Fibroblast of the aortic adventitia (primary cell): Measurements from ENCODE around the gene GAK. TPM values are rescaled to one million over a fixed set of nuclear protein-coding genes. Genes with fewer than 3 reads are reported as not detected.

Experiments
- DNase-seq: peaks from one replicate; pipeline ENCODE4 v3.0.0-alpha.2; 2010; ENCODE audit warnings: low read depth
- H3K4me3 ChIP-seq: 2 replicates; pipeline ENCODE4 v1.5.1; 2011; ENCODE audit warnings: low read depth, mild to moderate bottlenecking, control low read depth, low read length, moderate library complexity
- CTCF ChIP-seq: IDR thresholded peaks from 2 replicates; pipeline ENCODE4 v1.5.1; 2011; ENCODE audit warnings: mild to moderate bottlenecking, low read length, control low read depth, inconsistent platforms; ENCODE audit not compliant: insufficient read depth
- total RNA-seq: library from RNA; depleted of rRNA; stranded (reverse); fragments of >200 nt; gene quantifications from 2 replicates; pipeline ENCODE4 v1.2.3, GENCODE V29; 2012; ENCODE audit warnings: low replicate concordance

GAK gene
- total RNA-seq, 1 donor = 49.4 TPM

- H3K4me3 ChIP-seq = no peak overlapping the region
- TF ChIP-seq CTCF = no peak
- no peak for DNase-seq
Observed at GRCh38 chr4:887034-887763, 44.9 kb downstream of the GAK start.

GRCh38 chr4:886244-886643, 45.9 kb downstream of the GAK start:
- DNase-seq = no peak
- TF ChIP-seq CTCF = no peak
- no peak overlapping the region for H3K4me3 ChIP-seq

GRCh38 chr4:885353-885752, 46.8 kb downstream of the GAK start:
- DNase-seq = no peak
- no peak overlapping the region for H3K4me3 ChIP-seq
- no peak for TF ChIP-seq CTCF

GRCh38 chr4:884896-885295, 47.2 kb downstream of the GAK start:
- DNase-seq = no peak
- H3K4me3 ChIP-seq = no peak overlapping the region
- no peak for TF ChIP-seq CTCF

- no peak overlapping the region for H3K4me3 ChIP-seq
- DNase-seq = no peak
- no peak for TF ChIP-seq CTCF
Observed at GRCh38 chr4:884259-884658, 47.9 kb downstream of the GAK start.

GRCh38 chr4:883377-884095, 48.6 kb downstream of the GAK start:
- no peak for DNase-seq
- no peak for TF ChIP-seq CTCF
- H3K4me3 ChIP-seq = no peak overlapping the region
